ENCODE results near the gene RGS3. TPM values are rescaled to one million over a fixed set of nuclear protein-coding genes. Genes with fewer than 3 reads are reported as not detected.

The RGS3 gene
- total RNA-seq, 1 donor from 2014 or later: 66.2 TPM

DNA sequence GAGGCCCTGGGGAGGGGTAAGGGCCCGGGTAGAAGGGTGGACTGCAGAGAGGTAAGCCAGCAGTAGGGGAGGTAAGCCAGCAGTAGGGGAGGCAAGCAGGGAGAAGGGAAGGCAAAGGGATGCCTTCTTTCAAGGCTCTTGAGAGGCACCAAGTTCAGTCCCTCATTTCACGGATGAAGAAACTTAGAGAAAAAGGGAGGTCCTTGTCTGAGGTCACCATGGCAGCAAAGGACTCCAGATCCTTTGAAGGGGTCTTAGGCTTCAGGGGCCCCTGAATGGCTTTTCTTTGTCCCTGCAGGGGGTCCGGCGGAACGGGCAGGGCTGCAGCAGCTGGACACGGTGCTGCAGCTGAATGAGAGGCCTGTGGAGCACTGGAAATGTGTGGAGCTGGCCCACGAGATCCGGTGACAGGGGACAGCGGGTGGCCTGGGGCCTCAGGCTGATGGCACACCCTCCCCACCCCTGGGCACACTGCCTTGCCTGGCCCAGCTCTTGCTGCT, 42.6 kb downstream of the RGS3 start:
- no peaks in the 10 kb centered on the region for H3K27me3 ChIP-seq (ENCODE audit: low read depth)
- TF ChIP-seq CTCF (IDR thresholded peaks at IDR 0.05): no peak
- no peak for ATAC-seq
- intact Hi-C loops (cut with DNase I): no loop called here
- no peaks in the 10 kb centered on the region for H3K9me3 ChIP-seq
- no peak for DNase-seq
- H3K36me3 ChIP-seq: peaks cover 14% of the 10 kb centered on the region
- H3K27ac ChIP-seq: no peak overlapping the region
- no peak overlapping the region for H3K4me3 ChIP-seq
- peaks cover 22% of the 10 kb centered on the region for H3K4me1 ChIP-seq

GRCh38 chr9:113507256-113507655, 43.7 kb downstream of the RGS3 start:
- ATAC-seq (no peak), DNase-seq (no peak)
- TF ChIP-seq CTCF (IDR thresholded peaks at IDR 0.05): no peak
- intact Hi-C loops (cut with DNase I): no loop called here
- Histone ChIP-seq H3K27ac (no peak overlapping the region), H3K4me1 (peaks cover 22% of the 10 kb centered on the region), H3K4me3 (no peak overlapping the region), H3K9me3 (no peaks in the 10 kb centered on the region), H3K36me3 (peaks cover 14% of the 10 kb centered on the region), H3K27me3 (ENCODE audit: low read depth) (no peaks in the 10 kb centered on the region)

GRCh38 chr9:113508111-113508749, 44.7 kb downstream of the RGS3 start:
- TF ChIP-seq CTCF (IDR thresholded peaks at IDR 0.05): no peak
- Histone ChIP-seq H3K4me1 (peaks cover 17% of the 10 kb centered on the region), H3K36me3 (peaks cover 14% of the 10 kb centered on the region), H3K27ac (no peak overlapping the region), H3K4me3 (no peak overlapping the region), H3K9me3 (no peaks in the 10 kb centered on the region), H3K27me3 (ENCODE audit: low read depth) (no peaks in the 10 kb centered on the region)
- intact Hi-C loops (cut with DNase I): no loop called here
- no peak for ATAC-seq
- no peak for DNase-seq

DNA sequence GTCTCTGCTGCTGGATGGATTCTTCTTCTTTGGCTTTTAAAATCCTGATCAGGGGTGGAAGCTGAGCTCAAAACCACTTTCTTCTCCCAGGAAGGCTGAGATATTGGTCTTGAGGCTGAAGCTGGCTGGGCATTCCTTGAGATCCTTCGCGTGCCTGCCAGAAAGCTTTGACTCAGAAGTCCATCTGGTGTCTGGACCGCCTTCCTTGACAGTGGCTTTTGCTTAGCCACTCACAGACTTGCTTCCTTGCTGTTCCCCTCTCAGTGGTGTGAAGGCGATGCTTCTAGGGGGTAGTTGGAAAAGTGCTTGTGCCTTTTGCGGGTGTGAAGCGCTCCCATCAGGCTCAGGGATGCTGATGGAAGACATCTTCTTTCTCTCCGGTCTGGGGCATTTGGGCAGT, 45.9 kb downstream of the RGS3 start:
- Histone ChIP-seq H3K27ac (no peak overlapping the region), H3K36me3 (peaks cover 19% of the 10 kb centered on the region), H3K4me1 (peaks cover 13% of the 10 kb centered on the region), H3K9me3 (no peaks in the 10 kb centered on the region), H3K4me3 (no peak overlapping the region), H3K27me3 (ENCODE audit: low read depth) (no peaks in the 10 kb centered on the region)
- no peak for ATAC-seq
- DNase-seq: no peak
- intact Hi-C loops (cut with DNase I): no loop called here
- no peak for TF ChIP-seq CTCF (IDR thresholded peaks at IDR 0.05)

GRCh38 chr9:113511047-113511521, 47.6 kb downstream of the RGS3 start:
- TF ChIP-seq CTCF (IDR thresholded peaks at IDR 0.05): no peak
- DNase-seq (no peak), ATAC-seq (no peak)
- Histone ChIP-seq H3K27ac (no peak overlapping the region), H3K9me3 (no peaks in the 10 kb centered on the region), H3K27me3 (ENCODE audit: low read depth) (no peaks in the 10 kb centered on the region), H3K4me3 (no peak overlapping the region), H3K36me3 (peaks cover 22% of the 10 kb centered on the region), H3K4me1 (peaks cover 13% of the 10 kb centered on the region)
- intact Hi-C loops (cut with DNase I): no loop called here

Measured in lower lobe of right lung (tissue), 2 donors.